Renal cortical epithelial cell (primary cell): ENCODE results near the gene MEST. TPM values are rescaled to one million over a fixed set of nuclear protein-coding genes. Genes with fewer than 3 reads are reported as not detected.

Experiments
- DNase-seq: peaks from one replicate; pipeline ENCODE4 v3.0.0-alpha.2; 2011; ENCODE audit warnings: low read depth
- total RNA-seq: library from RNA; depleted of rRNA; stranded (reverse); fragments of >200 nt; gene quantifications from 2 replicates; pipeline ENCODE4 v1.2.3, GENCODE V29; 2014

MEST gene
- total RNA-seq, 1 donor from 2014 or later, result 66.2 TPM

DNA sequence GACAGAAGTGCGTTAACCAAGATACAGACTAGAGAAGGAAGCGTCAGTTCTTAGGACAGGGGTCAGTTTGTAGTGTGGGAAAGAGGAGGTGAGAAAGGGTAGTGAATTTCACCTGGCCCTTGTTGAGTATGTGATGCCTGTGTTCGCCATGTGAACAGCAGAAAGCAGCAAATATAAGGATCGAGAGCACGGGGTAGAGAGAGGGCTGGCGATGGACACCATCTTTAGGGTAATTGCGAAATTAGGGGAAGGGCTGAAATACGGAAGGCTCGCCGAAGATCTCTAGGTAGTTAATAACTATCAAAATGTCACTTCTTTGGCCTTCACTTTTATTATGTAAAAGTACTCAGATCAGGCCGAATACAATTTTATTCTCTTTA lies 6.2 kb upstream of the MEST start:
- no peak for DNase-seq

DNA sequence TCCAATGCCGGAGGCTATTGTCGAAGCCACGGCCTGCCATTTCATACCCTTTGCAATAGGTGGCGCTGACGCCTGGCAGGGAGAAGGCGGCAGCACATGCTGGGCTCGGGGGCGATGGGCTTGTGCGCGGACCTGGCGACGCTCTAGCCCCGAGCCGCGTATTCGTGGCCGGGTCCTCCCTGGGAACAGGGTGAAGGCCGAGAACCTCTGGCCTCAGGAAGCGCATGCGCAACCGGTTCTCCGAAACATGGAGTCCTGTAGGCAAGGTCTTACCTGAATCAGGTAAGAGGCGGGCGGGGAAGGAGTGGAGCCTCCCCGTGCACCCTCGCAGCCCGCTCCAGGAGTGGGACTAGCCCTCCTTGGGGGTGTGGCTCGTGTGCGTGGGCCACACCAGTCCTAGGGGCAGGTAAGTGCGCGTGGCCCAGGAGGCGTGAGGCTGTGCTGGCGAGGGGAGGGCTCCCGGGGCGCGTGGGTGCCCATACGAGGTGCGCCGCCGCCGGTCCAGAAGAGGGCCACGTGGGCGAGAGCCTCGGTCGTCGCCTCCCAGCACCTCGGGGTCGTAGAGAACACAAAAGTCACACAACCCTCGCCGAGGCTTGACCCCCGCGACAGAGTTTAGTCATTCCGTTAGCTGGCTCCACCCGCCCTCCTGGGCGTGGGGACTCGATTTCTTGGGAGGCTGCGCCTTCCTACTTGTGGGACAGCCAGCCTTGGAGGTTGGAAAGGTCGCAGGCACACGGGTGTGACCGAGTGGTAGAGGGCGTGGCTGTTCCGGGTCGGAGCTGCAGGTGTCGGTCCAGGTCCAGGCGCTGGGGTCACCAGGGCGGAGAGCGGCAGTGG lies 5.6 kb upstream of the MEST start:
- no peak for DNase-seq

DNA sequence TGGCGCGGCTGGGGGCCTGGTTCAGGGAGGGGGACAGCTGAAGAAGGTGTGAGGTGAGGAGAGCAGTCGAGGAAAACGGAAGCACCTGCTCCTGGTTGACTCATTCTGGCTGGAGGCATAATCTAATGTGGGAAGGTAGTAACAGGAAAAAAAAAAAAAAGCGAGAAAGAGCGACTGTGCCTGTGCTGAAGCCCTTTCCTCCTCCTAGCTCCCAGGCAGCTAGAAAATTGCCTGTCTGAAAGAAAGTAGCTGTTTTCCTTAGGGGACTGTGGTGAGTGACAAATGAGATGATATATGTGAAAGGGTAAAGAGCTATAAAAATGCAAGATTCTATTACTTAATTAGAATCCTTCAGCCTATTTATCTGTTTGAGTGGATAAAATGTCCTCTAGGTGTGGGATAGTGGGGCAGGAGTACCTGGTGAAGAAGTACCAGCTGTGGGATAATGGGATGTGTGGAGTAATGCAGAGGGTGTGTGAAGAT lies 4.9 kb upstream of the MEST start:
- DNase-seq, result peak; percentile 77

DNA sequence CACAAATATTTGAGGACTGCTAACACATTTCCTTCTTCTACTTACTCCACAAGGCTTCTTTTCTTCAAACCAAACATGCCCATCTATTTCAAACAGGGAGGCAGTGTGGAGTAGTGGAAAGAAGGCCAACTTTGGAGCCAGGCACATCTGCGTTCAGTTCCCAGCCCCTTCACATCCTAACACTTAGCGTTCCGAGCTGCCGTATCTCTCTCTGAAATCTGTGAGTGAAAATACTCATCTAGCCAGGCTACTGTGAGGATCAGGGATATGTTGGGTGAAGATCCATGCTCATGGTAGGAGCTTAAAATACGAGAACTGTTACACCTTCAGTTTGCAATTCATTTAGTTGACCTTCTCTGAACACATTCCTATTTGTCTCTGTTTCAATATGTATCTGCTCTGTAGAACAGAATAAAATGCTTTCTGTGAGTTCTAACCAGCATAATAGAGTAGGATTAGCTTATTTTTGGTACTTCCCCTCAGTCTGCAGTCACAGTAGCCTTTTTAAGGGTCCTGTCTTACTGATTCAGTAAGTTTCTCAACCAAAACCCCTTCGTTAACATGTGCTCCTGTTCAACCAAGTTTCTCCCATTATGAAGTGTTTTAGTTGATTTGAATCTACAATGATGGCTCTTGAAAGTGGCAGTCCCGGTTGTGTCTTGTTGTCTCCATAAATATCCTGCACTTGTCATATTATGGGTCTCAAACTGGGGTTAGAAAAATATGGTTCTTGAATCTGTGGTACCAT lies 3.3 kb upstream of the MEST start:
- no peak for DNase-seq

DNA sequence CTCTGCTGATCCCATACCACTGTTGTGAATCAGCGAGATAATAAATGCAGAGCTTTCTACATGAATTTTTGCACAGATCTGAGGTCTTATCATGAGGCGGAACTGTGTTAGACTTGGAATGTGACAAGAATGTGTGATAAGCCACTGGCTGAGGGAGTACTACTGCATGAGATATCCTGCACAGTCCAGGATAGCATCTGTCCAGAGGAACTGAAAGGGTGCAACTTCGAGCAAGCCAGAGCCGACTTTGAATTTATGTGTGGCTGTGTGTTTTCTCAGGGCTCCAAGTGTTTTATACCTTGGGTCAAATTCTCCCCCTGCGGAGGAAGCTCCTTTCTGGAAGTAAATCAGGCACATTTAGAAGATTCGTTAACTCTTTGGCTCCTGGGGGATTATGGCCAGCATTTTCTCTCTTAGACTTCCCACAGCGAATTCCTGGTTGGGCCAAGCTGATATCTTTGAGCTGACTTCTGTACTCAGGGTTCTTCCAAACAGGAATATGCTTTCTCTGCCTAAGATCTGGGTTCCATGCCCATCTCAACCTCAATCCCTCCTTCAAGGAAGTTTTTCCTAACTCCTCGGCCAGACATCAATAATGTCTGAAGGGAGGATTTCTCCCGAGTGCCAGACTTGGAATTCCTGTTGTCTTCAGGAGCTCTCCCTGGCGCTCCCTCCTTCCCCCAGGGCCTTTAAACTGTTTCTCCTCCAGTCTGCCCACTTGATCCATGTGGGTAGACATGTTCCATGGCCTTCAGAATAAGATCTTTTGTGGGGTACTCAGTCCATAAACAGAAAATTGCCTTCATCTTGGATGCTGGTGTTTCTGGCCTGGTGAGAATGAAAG lies 2.5 kb upstream of the MEST start:
- DNase-seq, result peak; percentile 40

DNA sequence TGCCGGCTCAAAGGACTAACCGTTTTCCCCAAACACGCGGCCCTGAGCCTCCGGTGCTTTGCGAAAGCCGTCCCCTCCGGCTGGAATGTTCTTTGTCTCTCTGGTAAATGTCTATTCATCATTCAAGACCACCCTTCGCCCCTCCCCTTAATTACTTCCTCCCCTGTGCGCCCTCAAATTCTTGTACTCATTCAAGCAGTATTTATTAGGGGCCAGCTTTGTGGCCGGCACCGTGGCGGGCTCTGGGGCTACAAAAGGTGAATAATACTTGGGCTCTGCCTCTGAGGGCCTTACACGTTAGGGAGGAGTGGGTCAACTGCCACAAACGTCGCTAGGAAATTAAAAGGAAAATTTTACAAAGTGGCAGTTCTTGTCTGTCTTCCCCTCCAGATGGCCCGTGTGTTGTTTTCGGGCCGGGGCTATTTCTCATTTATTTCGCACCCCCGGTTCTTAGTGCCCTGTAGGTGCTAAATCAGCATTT lies 1.5 kb upstream of the MEST start:
- DNase-seq, result no peak

DNA sequence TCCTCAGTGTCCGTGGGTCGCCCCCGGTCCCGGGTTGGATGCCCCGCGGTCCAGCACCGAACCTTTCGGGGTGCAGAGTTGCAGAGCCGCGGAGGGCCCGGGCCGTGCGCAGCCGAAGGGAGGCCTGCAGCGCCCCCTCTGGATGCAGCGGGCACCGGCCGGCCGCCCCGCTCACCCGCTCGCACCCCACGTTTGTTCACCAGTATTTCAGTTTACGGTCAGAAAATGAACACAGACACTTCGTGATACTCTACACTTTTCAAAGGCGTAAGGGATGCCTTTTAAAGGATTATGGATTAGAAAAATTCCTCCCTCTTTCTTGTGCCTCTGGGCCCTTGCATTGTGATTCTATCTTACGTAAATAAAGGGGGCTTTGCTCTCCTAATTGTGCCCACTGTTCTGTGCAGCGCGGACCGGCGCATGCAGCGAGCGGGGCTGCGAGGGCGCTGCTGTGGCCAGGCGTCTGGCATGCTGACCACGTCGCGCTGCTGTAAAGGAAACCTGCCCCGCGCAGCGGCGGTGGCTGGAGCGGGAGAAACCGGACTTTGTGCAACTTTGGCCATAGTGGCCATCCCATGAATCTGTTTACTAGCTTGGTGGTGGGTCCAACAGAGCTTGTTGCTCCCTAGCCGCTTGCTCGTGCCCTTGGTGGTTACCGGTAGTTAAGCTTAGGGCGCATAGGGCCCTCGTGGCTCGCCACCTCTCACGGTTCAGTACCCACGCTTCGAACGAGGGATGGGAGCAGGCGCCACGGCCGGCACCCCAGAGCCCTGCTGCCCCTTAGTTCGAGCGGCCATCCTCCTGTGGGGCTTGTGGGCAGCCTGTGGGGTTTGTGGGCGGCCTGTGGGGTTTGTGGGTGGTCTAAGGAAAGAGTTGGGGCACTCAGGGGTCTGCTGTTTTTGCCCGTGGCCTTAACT lies 739 bp upstream of the MEST start:
- DNase-seq, result no peak

DNA sequence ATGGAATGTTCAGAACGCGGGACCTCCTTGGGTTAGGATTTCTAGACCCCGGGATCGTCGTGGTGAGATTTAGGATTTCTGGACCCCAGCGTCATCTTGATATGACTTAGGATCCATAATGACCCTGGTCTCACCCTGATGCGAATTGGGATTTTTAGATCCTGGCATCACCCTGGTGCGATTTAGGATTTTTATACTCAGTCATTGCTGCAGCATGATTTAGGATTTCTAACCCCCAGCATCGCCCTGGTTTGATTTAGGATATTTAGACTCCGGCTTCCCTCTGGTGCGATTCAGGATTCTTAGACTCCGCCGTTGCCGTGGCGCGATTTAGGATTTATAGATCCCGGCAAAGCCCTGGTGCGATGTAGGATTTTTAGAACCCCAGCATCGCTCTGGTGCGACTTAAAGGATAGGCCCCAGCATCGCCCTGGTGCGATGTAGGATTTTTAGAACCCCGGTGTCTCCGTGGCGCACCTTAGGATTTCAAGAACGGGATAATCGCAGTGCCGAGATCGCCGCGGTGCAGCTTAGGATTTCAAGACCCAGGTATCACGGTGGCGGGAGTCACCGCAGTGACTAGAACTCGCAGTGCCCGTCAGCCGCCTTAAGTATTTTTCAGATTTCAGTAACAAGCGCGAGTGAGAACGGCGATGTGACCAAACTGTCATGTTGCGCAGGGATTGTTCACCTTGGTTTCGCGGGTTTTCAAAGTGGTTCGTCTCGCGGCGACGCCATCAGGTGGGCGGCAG lies 814 bp downstream of the MEST start:
- DNase-seq, result no peak

DNA sequence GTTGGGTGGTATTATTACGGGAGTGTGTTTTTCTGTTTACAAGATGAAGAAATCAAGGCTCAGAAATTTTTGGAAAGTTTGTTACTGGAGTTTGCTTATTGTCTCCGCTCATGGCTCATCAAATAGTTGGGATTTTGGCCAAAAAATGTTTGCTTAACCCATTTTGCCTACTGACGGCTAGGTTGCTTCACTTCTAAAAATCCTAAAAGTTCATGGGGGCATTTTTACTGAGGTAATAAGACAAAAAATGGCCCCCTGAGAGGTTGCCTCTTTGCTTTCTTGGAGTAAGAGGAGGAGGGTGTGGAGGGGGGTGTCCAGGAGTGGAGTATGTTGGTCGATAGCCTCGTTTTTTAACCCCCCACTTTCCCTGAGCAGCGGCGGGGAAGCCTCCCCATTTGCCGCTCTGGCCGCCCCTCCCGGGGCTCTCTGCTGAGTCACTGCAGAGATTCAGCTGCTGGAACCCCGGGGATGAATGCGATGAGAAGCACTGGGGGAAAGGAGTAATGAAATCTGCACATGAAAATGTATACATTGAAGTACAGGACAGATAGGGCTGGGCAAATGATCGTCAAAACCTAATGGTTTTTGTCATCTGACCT lies 1.5 kb downstream of the MEST start:
- DNase-seq, result no peak

DNA sequence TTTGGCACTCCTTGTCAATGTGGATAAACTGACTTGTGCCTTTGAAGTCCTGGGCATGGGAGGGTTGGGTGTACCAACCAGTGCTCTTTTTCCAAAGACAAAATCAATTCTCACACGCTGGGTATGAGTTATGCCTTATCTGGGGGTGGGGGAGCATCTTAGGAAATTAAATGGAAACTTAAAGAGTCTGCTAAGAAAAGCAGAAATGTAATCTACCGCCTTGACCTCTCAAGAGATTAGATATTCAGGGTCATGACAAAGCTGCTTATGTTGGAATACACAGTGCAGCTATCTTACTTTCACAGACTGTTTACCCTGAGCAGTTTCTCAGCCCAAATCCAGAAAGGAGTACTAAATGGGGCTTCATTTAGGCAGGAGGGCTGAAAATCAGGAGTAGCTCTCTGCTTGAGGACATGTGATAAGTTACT lies 2.6 kb downstream of the MEST start:
- DNase-seq, result no peak

DNA sequence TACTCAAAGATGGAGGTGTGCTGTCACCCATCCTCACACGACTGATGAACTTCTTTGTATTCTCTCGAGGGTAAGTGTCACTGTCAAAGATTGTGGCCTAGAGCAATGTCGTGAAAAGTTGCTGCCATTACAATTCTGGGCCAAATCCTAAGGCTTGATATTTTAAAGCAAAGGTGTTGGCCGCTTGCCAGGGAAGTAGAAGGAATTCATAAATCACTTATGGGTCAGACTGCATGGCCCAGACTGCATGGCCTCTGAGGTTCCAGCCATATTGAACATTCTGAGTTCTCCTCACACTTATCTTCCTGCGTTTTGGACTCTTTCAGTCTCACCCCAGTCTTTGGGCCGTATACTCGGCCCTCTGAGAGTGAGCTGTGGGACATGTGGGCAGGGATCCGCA lies 8.6 kb downstream of the MEST start:
- DNase-seq, result no peak

DNA sequence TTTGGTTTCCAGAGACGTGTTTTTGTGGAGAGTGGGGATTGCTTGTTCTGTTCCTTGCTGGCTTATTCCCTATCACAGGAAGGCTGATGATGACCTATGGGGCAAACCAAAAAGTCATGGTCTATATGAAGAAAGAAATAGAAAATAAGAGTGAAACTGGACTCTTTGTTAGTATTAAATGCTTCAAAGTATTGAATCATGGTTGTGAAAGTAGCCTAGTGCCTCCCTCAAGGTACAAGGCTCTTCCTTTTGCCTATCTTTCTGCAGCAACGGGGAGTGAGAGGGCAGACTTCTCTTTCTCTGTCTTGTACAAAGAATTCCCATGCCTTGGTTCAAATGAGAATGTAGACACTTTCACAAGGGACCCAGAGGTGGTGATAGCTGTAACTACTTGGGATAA lies 9.0 kb downstream of the MEST start:
- DNase-seq, result no peak

DNA sequence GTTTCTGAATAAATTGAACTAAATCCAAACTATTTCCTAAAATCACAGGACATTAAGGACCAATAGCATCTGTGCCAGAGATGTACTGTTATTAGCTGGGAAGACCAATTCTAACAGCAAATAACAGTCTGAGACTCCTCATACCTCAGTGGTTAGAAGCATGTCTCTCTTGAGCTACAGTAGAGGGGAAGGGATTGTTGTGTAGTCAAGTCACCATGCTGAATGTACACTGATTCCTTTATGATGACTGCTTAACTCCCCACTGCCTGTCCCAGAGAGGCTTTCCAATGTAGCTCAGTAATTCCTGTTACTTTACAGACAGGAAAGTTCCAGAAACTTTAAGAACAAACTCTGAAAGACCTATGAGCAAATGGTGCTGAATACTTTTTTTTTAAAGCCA lies 13.9 kb downstream of the MEST start:
- no peak for DNase-seq

DNA sequence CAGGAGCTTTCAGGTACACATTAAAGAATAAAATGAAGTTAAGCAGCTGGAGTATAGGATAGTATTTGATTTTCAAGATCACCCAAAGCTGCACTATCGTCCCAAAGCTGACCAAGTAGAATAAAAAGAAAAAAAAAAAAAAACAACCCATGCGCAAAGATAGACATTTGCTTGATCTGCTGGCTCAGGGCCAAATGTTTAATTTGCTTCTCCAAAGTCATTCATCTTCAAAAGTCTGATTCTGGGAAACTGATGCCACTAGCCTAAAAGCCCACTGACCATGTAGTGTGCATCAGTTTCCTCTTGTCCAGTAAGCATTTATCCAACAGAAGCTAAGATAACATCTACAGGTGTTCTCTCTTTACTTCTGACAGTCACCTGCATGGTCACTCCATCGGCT lies 14.5 kb downstream of the MEST start:
- no peak for DNase-seq

DNA sequence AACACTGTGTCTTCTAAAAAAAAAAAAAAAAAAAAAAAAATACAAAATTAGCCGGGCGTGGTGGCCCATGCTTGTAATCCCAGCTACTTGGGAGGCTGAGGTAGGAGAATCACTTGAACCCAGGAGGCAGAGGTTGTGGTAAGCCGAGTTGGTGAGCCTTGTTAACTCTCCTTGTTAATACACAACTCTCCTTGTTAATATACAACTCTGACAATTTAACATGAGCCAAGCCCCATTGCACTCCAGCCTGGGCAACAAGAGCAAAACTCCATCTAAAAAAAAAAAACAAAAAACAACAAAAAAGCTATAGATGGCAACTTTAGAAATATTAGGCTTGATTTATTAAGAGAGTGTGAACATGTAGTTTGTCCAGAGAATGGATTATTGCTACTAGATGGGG lies 20.2 kb downstream of the MEST start:
- DNase-seq, result peak; percentile 88

DNA sequence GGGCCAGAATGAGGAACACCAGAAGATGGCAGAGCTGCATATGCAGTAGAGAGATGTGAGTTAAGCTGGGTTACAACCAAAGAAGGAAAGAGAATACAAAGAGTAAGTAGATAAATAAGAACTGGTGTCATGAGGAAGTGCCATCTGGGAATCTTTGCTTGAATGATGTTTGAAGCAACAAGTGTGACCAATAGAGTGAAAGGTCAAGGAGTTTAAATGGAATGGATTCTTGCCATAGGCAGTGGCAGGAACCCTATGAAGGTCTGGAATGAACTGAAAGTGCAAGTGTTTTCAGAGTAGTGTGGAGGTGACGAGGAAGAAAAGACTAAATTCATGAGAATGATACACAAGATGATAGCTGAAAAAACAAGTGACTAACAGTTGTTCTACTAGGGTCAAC lies 21.6 kb downstream of the MEST start:
- DNase-seq, result peak; percentile 73

DNA sequence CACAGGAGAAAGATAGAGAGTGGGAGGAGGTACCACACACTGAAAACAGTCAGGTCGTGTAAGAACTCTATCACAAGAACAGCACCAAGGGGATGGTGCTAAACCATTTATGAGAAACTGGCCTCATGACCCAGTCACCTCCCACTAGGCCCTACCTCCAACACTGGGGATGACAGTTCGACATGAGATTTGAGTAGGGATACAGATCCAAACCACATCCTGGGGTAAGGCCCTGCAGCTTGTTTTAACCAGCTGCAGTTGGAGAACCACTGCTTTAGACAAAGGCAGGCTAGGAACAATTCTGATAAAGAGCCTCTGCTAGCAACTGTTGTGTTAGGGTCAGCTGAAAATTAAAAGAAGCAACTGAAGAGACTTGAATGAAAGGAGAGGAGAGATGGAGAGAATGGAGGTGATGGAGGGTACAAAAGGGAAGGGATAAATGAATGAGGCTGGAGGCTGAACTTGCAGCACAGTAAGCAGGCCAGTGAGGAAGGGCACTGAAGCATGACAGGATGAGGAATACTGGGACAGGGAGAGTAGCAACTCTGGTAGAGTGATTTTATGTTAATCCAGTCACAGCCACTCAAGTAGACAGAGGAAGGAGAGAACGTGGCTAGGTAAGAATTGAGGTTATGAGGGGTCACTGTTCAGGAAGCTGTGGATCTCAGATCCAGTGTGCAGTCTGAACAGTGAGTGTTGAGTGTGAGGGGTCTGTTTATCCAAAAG lies 23.6 kb downstream of the MEST start:
- DNase-seq, result peak; percentile 79

DNA sequence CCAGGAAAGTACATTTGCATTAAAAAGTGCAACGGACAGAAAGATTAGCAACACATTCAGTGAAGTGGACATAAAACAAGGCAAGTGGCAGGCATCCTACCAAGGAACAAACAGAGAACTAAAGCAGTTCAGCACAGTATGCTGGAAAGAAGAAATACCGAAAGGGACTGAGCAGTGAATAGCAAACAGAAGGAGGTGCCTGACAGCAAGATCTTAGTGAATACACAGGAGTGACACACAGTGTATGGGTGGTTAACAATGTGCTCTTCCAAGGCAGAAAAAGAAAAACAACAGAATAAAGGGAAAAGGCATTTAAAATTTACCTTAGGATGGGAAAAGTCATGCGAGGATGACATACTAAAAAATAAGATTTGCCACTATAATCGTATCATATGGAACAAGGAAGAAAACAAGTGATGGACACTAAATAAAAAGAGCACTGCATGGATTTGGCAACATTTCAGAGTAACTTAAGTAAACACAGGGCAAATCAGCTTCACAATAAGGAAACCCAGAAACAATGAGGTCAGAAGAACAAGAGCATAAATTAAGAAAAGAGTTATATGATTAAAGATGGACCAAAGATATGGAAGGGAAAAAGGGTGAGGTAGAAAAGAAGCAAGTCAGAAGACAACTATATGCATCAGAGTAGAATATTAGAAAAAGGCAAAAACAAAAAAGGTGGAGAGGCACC lies 29.5 kb downstream of the MEST start:
- no peak for DNase-seq
